Measurements from ENCODE around the gene FBN3. TPM values are rescaled to one million over a fixed set of nuclear protein-coding genes. Genes with fewer than 3 reads are reported as not detected.

FBN3 gene
- total RNA-seq, 4 donors from 2014 or later: 0.02 TPM; not detected in 3

DNA sequence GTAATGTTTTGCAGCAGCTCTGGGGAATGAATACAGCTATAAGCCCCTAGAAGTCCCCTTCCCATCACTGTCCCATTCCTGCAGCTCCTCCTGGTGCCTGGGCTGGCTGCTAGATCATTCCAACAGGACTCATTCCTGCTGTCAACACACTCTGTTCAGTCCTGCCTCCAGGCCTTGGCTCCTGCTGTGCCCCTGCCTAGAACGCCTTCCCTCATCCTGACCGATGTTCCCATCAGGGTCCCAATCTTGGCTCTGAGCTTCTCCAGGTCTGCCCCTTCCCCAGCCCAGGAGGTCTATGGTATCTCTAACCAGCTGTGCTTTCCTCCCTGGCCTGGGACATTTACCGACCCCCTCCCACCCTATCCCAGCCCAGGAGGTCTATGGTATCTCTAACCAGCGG is 48.1 kb downstream of the FBN3 start:
- WGBS, 2 donors (ENCODE audit: low coverage in 1 of 2): 93 to 100% methylated on average over 3 of the region's 4 CpGs
- H3K4me1 ChIP-seq: no peaks in the 10 kb centered on the region

DNA sequence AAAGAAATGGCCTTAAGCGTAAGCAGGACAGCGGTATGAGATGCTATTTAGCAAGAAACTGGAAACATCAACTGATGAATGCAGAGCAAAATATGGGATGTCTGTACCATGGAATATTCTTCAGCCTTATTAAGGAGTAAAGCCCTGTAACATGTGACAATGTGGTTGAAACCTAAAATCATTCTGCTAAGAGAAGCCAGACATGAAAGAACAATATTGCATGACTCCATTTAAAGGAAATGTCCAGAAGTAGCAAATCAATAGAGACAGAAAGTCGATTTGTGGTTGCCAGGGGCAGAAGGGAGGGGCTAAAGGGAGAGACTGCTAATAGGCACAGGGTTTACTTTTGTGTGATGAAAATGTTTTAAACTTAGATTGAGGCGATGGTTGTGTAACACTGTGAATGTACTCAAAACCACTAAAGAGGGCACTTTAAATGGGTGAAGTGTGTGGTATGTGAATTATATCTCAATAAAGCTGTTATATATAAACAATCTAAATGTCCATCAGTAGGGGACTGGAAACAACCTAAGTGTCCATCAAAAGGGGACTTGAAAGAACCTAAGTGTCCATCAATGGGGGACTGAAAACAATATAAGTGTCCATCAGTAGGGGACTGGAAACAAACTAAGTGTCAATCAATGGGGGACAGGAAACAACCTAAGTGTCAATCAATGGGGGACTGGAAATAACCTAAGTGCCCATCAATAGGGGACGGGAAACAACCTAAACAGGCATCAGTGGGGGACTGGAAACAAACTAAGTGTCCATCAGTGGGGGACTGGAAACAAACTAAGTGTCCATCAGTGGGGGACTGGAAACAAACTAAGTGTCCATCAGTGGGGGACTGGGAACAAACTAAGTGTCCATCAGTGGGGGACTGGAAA is 51.5 kb downstream of the FBN3 start:
- TF ChIP-seq POLR2AphosphoS5 (IDR thresholded peaks at IDR 0.05) (no peak), POLR2A (IDR thresholded peaks at IDR 0.05) (no peak), EP300 (IDR thresholded peaks at IDR 0.05) (no peak)
- TF ChIP-seq, protein P1, sequence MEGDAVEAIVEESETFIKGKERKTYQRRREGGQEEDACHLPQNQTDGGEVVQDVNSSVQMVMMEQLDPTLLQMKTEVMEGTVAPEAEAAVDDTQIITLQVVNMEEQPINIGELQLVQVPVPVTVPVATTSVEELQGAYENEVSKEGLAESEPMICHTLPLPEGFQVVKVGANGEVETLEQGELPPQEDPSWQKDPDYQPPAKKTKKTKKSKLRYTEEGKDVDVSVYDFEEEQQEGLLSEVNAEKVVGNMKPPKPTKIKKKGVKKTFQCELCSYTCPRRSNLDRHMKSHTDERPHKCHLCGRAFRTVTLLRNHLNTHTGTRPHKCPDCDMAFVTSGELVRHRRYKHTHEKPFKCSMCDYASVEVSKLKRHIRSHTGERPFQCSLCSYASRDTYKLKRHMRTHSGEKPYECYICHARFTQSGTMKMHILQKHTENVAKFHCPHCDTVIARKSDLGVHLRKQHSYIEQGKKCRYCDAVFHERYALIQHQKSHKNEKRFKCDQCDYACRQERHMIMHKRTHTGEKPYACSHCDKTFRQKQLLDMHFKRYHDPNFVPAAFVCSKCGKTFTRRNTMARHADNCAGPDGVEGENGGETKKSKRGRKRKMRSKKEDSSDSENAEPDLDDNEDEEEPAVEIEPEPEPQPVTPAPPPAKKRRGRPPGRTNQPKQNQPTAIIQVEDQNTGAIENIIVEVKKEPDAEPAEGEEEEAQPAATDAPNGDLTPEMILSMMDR (IDR thresholded peaks at IDR 0.05): no peak
- no peak overlapping the region for H3K4me3 ChIP-seq
- 78 to 90% methylated on average over 4 to 5 of the region's 5 CpGs for WGBS, 2 donors (ENCODE audit: low coverage in 1 of 2)
- H3K27me3 ChIP-seq: peaks cover 14% of the 10 kb centered on the region
- no peak overlapping the region for H3K27ac ChIP-seq
- no peaks in the 10 kb centered on the region for H3K4me1 ChIP-seq
- ATAC-seq: no peak
- H3K36me3 ChIP-seq: no peaks in the 10 kb centered on the region
- peaks cover 0 to 48% (median 3%) of the 10 kb centered on the region in 3 donors for H3K9me3 ChIP-seq

More for the DNA sequence above, 48.1 kb downstream of the FBN3 start:
- Histone ChIP-seq H3K9me3 (peaks cover 0 to 14% (median 0%) of the 10 kb centered on the region in 3 donors), H3K36me3 (no peaks in the 10 kb centered on the region), H3K27me3 (peaks cover 13% of the 10 kb centered on the region), H3K27ac (no peak overlapping the region), H3K4me3 (no peak overlapping the region)
- no peak for TF ChIP-seq EP300 (IDR thresholded peaks at IDR 0.05)
- no peak for TF ChIP-seq POLR2A (IDR thresholded peaks at IDR 0.05)
- TF ChIP-seq, protein P1 (IDR thresholded peaks at IDR 0.05): no peak
- TF ChIP-seq POLR2AphosphoS5 (IDR thresholded peaks at IDR 0.05): no peak
- ATAC-seq: no peak

DNA sequence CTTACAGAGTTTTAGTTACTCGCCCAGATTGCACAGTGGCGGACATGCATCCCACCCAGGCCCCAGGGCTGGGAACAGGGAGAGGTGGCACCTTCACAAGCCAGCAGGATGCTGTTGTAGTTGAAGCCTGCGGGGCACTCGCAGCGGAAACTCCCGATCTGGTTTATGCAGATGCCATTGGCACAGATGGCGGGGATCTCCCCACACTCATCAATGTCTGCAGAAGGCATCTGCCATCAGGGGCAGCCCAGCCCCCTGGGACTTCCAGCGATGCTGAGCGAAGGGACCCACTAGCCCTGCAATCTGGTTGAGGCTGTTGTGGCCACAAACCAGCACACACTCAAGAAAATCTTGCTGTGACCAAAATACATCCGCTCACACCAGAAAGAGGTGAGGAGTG is 52.2 kb downstream of the FBN3 start:
- Histone ChIP-seq H3K27me3 (peaks cover 10% of the 10 kb centered on the region), H3K9me3 (peaks cover 0 to 49% (median 3%) of the 10 kb centered on the region in 3 donors), H3K4me3 (no peak overlapping the region), H3K27ac (no peak overlapping the region), H3K36me3 (no peaks in the 10 kb centered on the region), H3K4me1 (no peaks in the 10 kb centered on the region)
- WGBS, 2 donors (ENCODE audit: low coverage in 1 of 2): 100% methylated on average over 2 of the region's 10 CpGs; no CpG with 5 or more reads in 1 of the 2 donors
- ATAC-seq: no peak
- TF ChIP-seq EP300 (IDR thresholded peaks at IDR 0.05) (no peak), POLR2A (IDR thresholded peaks at IDR 0.05) (no peak), POLR2AphosphoS5 (IDR thresholded peaks at IDR 0.05) (no peak)
- TF ChIP-seq, protein P1 (IDR thresholded peaks at IDR 0.05): no peak

DNA sequence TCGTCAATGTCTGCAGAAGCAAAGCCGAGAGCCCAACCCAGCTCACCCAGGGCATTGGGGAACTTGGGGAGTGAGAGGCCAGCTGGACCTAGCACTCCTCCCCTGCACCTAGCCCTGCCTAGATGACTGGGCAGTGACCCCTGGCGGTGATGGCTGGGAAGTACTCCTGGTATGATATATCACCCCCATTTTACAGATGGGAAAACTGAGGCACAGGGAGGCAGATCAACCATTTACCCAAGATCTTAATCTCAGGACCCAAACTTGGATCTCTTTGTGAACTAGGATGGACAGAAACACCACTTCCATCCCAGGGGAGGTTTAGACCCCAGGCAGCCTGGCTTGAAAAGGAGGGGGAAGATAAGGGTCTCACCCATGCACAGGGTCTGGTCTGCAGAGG is 53.3 kb downstream of the FBN3 start:
- H3K9me3 ChIP-seq: peaks cover 0 to 54% (median 3%) of the 10 kb centered on the region in 3 donors

More for the DNA sequence above, 53.3 kb downstream of the FBN3 start:
- Histone ChIP-seq H3K36me3 (no peaks in the 10 kb centered on the region), H3K27me3 (peaks cover 8% of the 10 kb centered on the region), H3K27ac (no peak overlapping the region), H3K4me3 (no peak overlapping the region), H3K4me1 (no peaks in the 10 kb centered on the region)
- 100% methylated on average over 1 of the region's 3 CpGs; no CpG with 5 or more reads in 1 of the 2 donors for WGBS, 2 donors (ENCODE audit: low coverage in 1 of 2)
- no peak for ATAC-seq
- TF ChIP-seq EP300 (IDR thresholded peaks at IDR 0.05) (no peak), POLR2AphosphoS5 (IDR thresholded peaks at IDR 0.05) (no peak), POLR2A (IDR thresholded peaks at IDR 0.05) (no peak)
- TF ChIP-seq, protein P1 (IDR thresholded peaks at IDR 0.05): no peak

Measured in gastroesophageal sphincter (tissue), 4 donors.